ENCODE data around the gene MFNG. TPM values are rescaled to one million over a fixed set of nuclear protein-coding genes. Genes with fewer than 3 reads are reported as not detected.

The MFNG gene
- total RNA-seq, 1 experiment from 2014 or later, result 7.1 TPM

DNA sequence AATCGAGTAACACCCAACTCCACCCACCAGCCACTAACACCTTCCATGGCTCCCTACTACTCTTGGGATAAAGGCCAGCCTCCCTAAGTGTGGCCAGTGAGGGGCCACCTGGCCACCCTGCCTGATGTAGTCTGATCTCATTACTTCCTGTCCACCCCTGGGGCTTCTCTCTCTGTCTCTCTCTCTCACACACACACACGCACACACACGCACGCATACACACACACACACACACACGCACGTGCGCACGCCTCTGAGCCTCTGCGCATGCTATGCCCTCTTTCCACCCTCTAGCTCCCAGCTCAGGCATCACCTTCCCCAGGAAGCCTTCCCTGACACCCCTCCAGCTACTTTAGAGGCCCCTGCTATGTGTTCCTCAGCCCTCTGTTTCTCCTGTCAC lies 3.9 kb downstream of the MFNG start:
- Histone ChIP-seq H3K9me3 (ENCODE audit: control insufficient read depth, insufficient read depth, low read depth, low read length) (no peaks in the 10 kb centered on the region), H3K27ac (ENCODE audit: low read length) (no peak overlapping the region), H3K27me3 (ENCODE audit: control insufficient read depth, insufficient read depth, low read length) (no peaks in the 10 kb centered on the region), H3K4me1 (ENCODE audit: control insufficient read depth, insufficient read depth, low read length) (peaks cover 9% of the 10 kb centered on the region), H3K4me3 (ENCODE audit: low read depth in 2 of 2, low read length in 2 of 2) (no peak overlapping the region), H3K36me3 (ENCODE audit: control insufficient read depth, insufficient read depth, low read length) (no peaks in the 10 kb centered on the region)
- no peak for TF ChIP-seq POLR2AphosphoS5 (IDR thresholded peaks at IDR 0.05; ENCODE audit: low read depth, low read length)
- intact Hi-C loops (cut with micrococcal nuclease; ENCODE audit: unreplicated experiment) (no loop called here), in situ Hi-C loops (cut with HindIII; ENCODE audit: low pct_unique_long_range_greater_than_20kb, low sequenced_read_pairs) (no loop called here)
- POLR2A ChIA-PET, result no interaction called here
- ATAC-seq (no peak), DNase-seq (ENCODE audit: low read depth, low spot score) (no peak)
- CTCF ChIA-PET, result interaction anchor here (0.9 kb wide), 1 partner anchor 377 kb away, joined by 3 read pairs; no protein-coding TSS in a partner anchor
- BruUV-seq (replicated peaks), result no TSS peak

GRCh38 chr22:37481347-37481907 lies 4.8 kb downstream of the MFNG start:
- TF ChIP-seq POLR2AphosphoS5 (IDR thresholded peaks at IDR 0.05; ENCODE audit: low read depth, low read length) (no peak), TCF7L2 (IDR thresholded peaks at IDR 0.05; ENCODE audit: low read depth, low read length) (no peak), SIN3A (IDR thresholded peaks at IDR 0.05; ENCODE audit: borderline replicate concordance, insufficient read depth, low read depth, low read length) (no peak)
- TF ChIP-seq, protein P1, sequence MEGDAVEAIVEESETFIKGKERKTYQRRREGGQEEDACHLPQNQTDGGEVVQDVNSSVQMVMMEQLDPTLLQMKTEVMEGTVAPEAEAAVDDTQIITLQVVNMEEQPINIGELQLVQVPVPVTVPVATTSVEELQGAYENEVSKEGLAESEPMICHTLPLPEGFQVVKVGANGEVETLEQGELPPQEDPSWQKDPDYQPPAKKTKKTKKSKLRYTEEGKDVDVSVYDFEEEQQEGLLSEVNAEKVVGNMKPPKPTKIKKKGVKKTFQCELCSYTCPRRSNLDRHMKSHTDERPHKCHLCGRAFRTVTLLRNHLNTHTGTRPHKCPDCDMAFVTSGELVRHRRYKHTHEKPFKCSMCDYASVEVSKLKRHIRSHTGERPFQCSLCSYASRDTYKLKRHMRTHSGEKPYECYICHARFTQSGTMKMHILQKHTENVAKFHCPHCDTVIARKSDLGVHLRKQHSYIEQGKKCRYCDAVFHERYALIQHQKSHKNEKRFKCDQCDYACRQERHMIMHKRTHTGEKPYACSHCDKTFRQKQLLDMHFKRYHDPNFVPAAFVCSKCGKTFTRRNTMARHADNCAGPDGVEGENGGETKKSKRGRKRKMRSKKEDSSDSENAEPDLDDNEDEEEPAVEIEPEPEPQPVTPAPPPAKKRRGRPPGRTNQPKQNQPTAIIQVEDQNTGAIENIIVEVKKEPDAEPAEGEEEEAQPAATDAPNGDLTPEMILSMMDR (IDR thresholded peaks at IDR 0.05), result no peak
- TF ChIP-seq, protein P2, sequence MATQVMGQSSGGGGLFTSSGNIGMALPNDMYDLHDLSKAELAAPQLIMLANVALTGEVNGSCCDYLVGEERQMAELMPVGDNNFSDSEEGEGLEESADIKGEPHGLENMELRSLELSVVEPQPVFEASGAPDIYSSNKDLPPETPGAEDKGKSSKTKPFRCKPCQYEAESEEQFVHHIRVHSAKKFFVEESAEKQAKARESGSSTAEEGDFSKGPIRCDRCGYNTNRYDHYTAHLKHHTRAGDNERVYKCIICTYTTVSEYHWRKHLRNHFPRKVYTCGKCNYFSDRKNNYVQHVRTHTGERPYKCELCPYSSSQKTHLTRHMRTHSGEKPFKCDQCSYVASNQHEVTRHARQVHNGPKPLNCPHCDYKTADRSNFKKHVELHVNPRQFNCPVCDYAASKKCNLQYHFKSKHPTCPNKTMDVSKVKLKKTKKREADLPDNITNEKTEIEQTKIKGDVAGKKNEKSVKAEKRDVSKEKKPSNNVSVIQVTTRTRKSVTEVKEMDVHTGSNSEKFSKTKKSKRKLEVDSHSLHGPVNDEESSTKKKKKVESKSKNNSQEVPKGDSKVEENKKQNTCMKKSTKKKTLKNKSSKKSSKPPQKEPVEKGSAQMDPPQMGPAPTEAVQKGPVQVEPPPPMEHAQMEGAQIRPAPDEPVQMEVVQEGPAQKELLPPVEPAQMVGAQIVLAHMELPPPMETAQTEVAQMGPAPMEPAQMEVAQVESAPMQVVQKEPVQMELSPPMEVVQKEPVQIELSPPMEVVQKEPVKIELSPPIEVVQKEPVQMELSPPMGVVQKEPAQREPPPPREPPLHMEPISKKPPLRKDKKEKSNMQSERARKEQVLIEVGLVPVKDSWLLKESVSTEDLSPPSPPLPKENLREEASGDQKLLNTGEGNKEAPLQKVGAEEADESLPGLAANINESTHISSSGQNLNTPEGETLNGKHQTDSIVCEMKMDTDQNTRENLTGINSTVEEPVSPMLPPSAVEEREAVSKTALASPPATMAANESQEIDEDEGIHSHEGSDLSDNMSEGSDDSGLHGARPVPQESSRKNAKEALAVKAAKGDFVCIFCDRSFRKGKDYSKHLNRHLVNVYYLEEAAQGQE (IDR thresholded peaks at IDR 0.05; ENCODE audit: insufficient read depth in 1 of 2, low read depth in 2 of 2, low read length in 1 of 2), result no peak
- no peaks in the 10 kb centered on the region for H3K27me3 ChIP-seq (ENCODE audit: control insufficient read depth, insufficient read depth, low read length)
- in situ Hi-C loops (cut with HindIII; ENCODE audit: low pct_unique_long_range_greater_than_20kb, low sequenced_read_pairs) (no loop called here), intact Hi-C loops (cut with micrococcal nuclease; ENCODE audit: unreplicated experiment) (no loop called here)
- H3K4me3 ChIP-seq (ENCODE audit: low read depth in 2 of 2, low read length in 2 of 2), result no peak overlapping the region
- ChIA-PET POLR2A (no interaction called here), CTCF (interaction anchor here (0.9 kb wide), 1 partner anchor 9 kb away, joined by 3 read pairs; no protein-coding TSS in a partner anchor)
- H3K4me1 ChIP-seq (ENCODE audit: control insufficient read depth, insufficient read depth, low read length), result peaks cover 2% of the 10 kb centered on the region
- ATAC-seq (no peak), DNase-seq (ENCODE audit: low read depth, low spot score) (no peak)
- no peak overlapping the region for H3K27ac ChIP-seq (ENCODE audit: low read length)
- no TSS peak for BruUV-seq (replicated peaks)
- H3K9me3 ChIP-seq (ENCODE audit: control insufficient read depth, insufficient read depth, low read depth, low read length), result no peaks in the 10 kb centered on the region
- no peaks in the 10 kb centered on the region for H3K36me3 ChIP-seq (ENCODE audit: control insufficient read depth, insufficient read depth, low read length)

Data from Panc1 (cell line).